Tibial nerve (tissue), 4 donors: Measurements from ENCODE around the gene SPTLC1. TPM values are rescaled to one million over a fixed set of nuclear protein-coding genes. Genes with fewer than 3 reads are reported as not detected.
"Not testable (repeated sequence)": the region's sequence is repeated elsewhere in the genome, so short reads cannot be mapped to it uniquely, and the experiment has no call there.

ENCODE experiments used
- DNase-seq, 2 donors: peaks; one replicate each; pipeline ENCODE4 v3.0.0-alpha.2; 2019; ENCODE audit warnings: low spot score in 2 of 2
- H3K27ac ChIP-seq, 4 donors: fragments of 200-600 bp; sonication (generic) in 3 of 4; one replicate each; pipeline ENCODE4 v1.5.1; 2017 to 2019; ENCODE audit warnings: mild to moderate bottlenecking in 1 of 4
- H3K27me3 ChIP-seq, 2 donors: fragments of 200-600 bp; sonication (generic) in 1 of 2; one replicate each; pipeline versions ENCODE4 v1.5.1 to v1.6.0; 2017 to 2019
- H3K36me3 ChIP-seq, 3 donors: fragments of 200-600 bp; sonication (generic); one replicate each; pipeline ENCODE4 v1.5.1; 2018 to 2019
- H3K4me1 ChIP-seq, 4 donors: fragments of 200-600 bp; sonication (generic) in 3 of 4; one replicate each; pipeline ENCODE4 v1.5.1; 2017 to 2019
- H3K4me3 ChIP-seq, 4 donors: fragments of 200-600 bp; sonication (generic) in 3 of 4; one replicate each; pipeline ENCODE4 v1.5.1; 2017 to 2019; ENCODE audit warnings: mild to moderate bottlenecking in 1 of 4, moderate library complexity in 1 of 4
- H3K9me3 ChIP-seq, 4 donors: fragments of 200-600 bp; sonication (generic) in 3 of 4; one replicate each; pipeline ENCODE4 v1.5.1; 2017 to 2019
- CTCF ChIP-seq, 5 experiments: fragments of 200-600 bp in 3 of 5; fragments of 450-650 bp in 2 of 5; sonication (generic) in 3 of 5; IDR thresholded peaks; one replicate each; pipeline ENCODE4 v1.5.1; 2016 to 2019; ENCODE audit warnings: antibody characterized with exemption in 5 of 5, mild to moderate bottlenecking in 3 of 5, moderate library complexity in 2 of 5
- EP300 ChIP-seq, 2 donors: sonication (generic); formaldehyde crosslinking; IDR thresholded peaks; one replicate each; pipeline ENCODE4 v1.6.1; 2017; ENCODE audit warnings: antibody characterized with exemption in 2 of 2, mild to moderate bottlenecking in 1 of 2
- POLR2A ChIP-seq, 2 donors: fragments of 450-650 bp; IDR thresholded peaks; one replicate each; pipeline ENCODE4 v1.6.1; 2017; ENCODE audit warnings: antibody characterized with exemption in 2 of 2, mild to moderate bottlenecking in 2 of 2, moderate library complexity in 2 of 2
- WGBS, 2 donors: methylation state at CpG; one replicate each; pipeline ENCODE4 v1.1.5; 2018; 5-methylcytosine and 5-hydroxymethylcytosine counted together
- total RNA-seq, 4 donors: library from RNA; depleted of rRNA; stranded (reverse); fragments of >200 nt; gene quantifications; one replicate each; pipeline ENCODE4 v1.1.0, GENCODE V29; 2016

Gene SPTLC1
- total RNA-seq, 4 donors from 2014 or later = 67.9 to 81.8 (median 76.0) TPM

- Histone ChIP-seq H3K9me3 (no peaks in the 10 kb centered on the region), H3K4me1 (no peaks in the 10 kb centered on the region), H3K36me3 (no peaks in the 10 kb centered on the region), H3K27ac (no peak overlapping the region), H3K27me3 (no peaks in the 10 kb centered on the region), H3K4me3 (no peak overlapping the region)
- no peak for DNase-seq
- no peak for TF ChIP-seq POLR2A (IDR thresholded peaks at IDR 0.05)
- TF ChIP-seq EP300 (IDR thresholded peaks at IDR 0.05) = no peak
- no peak for TF ChIP-seq CTCF (IDR thresholded peaks at IDR 0.05)
- 45 to 54% methylated on average over 8 of the region's 8 CpGs for WGBS, 2 donors
Observed at GRCh38 chr9:92122800-92123199, 7.6 kb upstream of the SPTLC1 start.

- Histone ChIP-seq H3K4me1 (no peaks in the 10 kb centered on the region), H3K27ac (no peak overlapping the region), H3K27me3 (no peaks in the 10 kb centered on the region), H3K36me3 (no peaks in the 10 kb centered on the region), H3K9me3 (no peaks in the 10 kb centered on the region), H3K4me3 (no peak overlapping the region)
- 89 to 90% methylated on average over 1 of the region's 1 CpG for WGBS, 2 donors
- DNase-seq = no peak
- no peak for TF ChIP-seq EP300 (IDR thresholded peaks at IDR 0.05)
Observed at GRCh38 chr9:92122061-92122460, 6.8 kb upstream of the SPTLC1 start.

GRCh38 chr9:92121265-92121664 is 6.1 kb upstream of the SPTLC1 start:
- H3K27me3 ChIP-seq = no peaks in the 10 kb centered on the region
- no peak for TF ChIP-seq POLR2A (IDR thresholded peaks at IDR 0.05)
- no peak for TF ChIP-seq CTCF (IDR thresholded peaks at IDR 0.05)
- no peak overlapping the region for H3K4me3 ChIP-seq
- H3K4me1 ChIP-seq = no peaks in the 10 kb centered on the region
- no peaks in the 10 kb centered on the region for H3K9me3 ChIP-seq
- H3K36me3 ChIP-seq = no peaks in the 10 kb centered on the region
- no peak for DNase-seq
- 86 to 91% methylated on average over 1 of the region's 1 CpG for WGBS, 2 donors
- no peak overlapping the region for H3K27ac ChIP-seq

GRCh38 chr9:92120138-92120537 is 4.9 kb upstream of the SPTLC1 start:
- Histone ChIP-seq H3K27ac (no peak overlapping the region), H3K9me3 (no peaks in the 10 kb centered on the region), H3K4me1 (peaks cover 0 to 5% (median 0%) of the 10 kb centered on the region in 4 donors), H3K4me3 (no peak overlapping the region), H3K36me3 (no peaks in the 10 kb centered on the region), H3K27me3 (no peaks in the 10 kb centered on the region)
- DNase-seq = no peak
- TF ChIP-seq CTCF (IDR thresholded peaks at IDR 0.05) (no peak), POLR2A (IDR thresholded peaks at IDR 0.05) (no peak), EP300 (IDR thresholded peaks at IDR 0.05) (no peak)

GRCh38 chr9:92119586-92119985 is 4.4 kb upstream of the SPTLC1 start:
- Histone ChIP-seq H3K36me3 (no peaks in the 10 kb centered on the region), H3K27me3 (no peaks in the 10 kb centered on the region), H3K4me1 (peaks cover 0 to 6% (median under 1%) of the 10 kb centered on the region in 4 donors), H3K9me3 (no peaks in the 10 kb centered on the region), H3K27ac (no peak overlapping the region), H3K4me3 (no peak overlapping the region)
- 54 to 68% methylated on average over 4 of the region's 4 CpGs for WGBS, 2 donors
- no peak for DNase-seq
- TF ChIP-seq POLR2A (IDR thresholded peaks at IDR 0.05) (no peak), CTCF (IDR thresholded peaks at IDR 0.05) (no peak), EP300 (IDR thresholded peaks at IDR 0.05) (no peak)

GRCh38 chr9:92108122-92108521 is 7.1 kb downstream of the SPTLC1 start:
- no peak for DNase-seq
- TF ChIP-seq CTCF (IDR thresholded peaks at IDR 0.05) (no peak), POLR2A (IDR thresholded peaks at IDR 0.05) (no peak), EP300 (IDR thresholded peaks at IDR 0.05) (no peak)
- H3K36me3 ChIP-seq = peaks cover 0 to 90% (median 10%) of the 10 kb centered on the region in 3 donors
- peaks cover 0 to 14% (median 0%) of the 10 kb centered on the region in 4 donors for H3K4me1 ChIP-seq
- no peaks in the 10 kb centered on the region for H3K9me3 ChIP-seq
- no peaks in the 10 kb centered on the region for H3K27me3 ChIP-seq
- WGBS, 2 donors = 92 to 97% methylated on average over 4 of the region's 4 CpGs
- H3K27ac ChIP-seq = no peak overlapping the region
- H3K4me3 ChIP-seq = no peak overlapping the region

GRCh38 chr9:92105446-92106225 is 9.6 kb downstream of the SPTLC1 start:
- H3K27ac ChIP-seq, DNase-seq, H3K27me3 ChIP-seq, H3K4me1 ChIP-seq, H3K4me3 ChIP-seq: not testable (repeated sequence)
- peaks cover 0 to 13% (median 0%) of the 10 kb centered on the region in 4 donors for H3K9me3 ChIP-seq
- WGBS, 2 donors = 95% methylated on average over 35 of the region's 36 CpGs
- H3K36me3 ChIP-seq = peaks cover 0 to 82% (median 10%) of the 10 kb centered on the region in 3 donors

GRCh38 chr9:92103601-92104000 is 11.6 kb downstream of the SPTLC1 start:
- peaks cover 0 to 13% (median 0%) of the 10 kb centered on the region in 4 donors for H3K9me3 ChIP-seq
- not testable (repeated sequence) for H3K27ac ChIP-seq, H3K27me3 ChIP-seq, DNase-seq, H3K4me3 ChIP-seq, H3K4me1 ChIP-seq
- 92 to 100% methylated on average over 9 to 11 of the region's 14 CpGs for WGBS, 2 donors
- H3K36me3 ChIP-seq = peaks cover 0 to 69% (median 6%) of the 10 kb centered on the region in 3 donors
